WTC11 (cell line): ENCODE data around the gene PAPLN.

Source experiments
- ARID4B ChIP-seq: sonication (generic); formaldehyde crosslinking; IDR thresholded peaks from 2 replicates; pipeline ENCODE4 v1.8.0; 2023; ENCODE audit warnings: missing genetic modification reagents, mild to moderate bottlenecking, borderline replicate concordance
- CTCF ChIP-seq: fragments of 200-600 bp; IDR thresholded peaks from 2 replicates; pipeline ENCODE4 v1.8.0; 2022; ENCODE audit warnings: antibody characterized with exemption
- ESRRA ChIP-seq: sonication (generic); formaldehyde crosslinking; IDR thresholded peaks from 2 replicates; pipeline ENCODE4 v1.8.1; 2022; ENCODE audit warnings: mild to moderate bottlenecking, missing genetic modification reagents, borderline replicate concordance
- ETV6 ChIP-seq: sonication (generic); formaldehyde crosslinking; IDR thresholded peaks from 2 replicates; pipeline ENCODE4 v1.8.1; 2022; ENCODE audit warnings: mild to moderate bottlenecking, missing genetic modification reagents
- FOXK1 ChIP-seq: sonication (generic); formaldehyde crosslinking; IDR thresholded peaks from 2 replicates; pipeline ENCODE4 v1.8.0; 2022; ENCODE audit warnings: mild to moderate bottlenecking, moderate library complexity, missing genetic modification reagents
- HMGXB4 ChIP-seq: sonication (generic); formaldehyde crosslinking; IDR thresholded peaks from 2 replicates; pipeline ENCODE4 v1.8.1; 2023; ENCODE audit warnings: mild to moderate bottlenecking, moderate library complexity, missing genetic modification reagents
- MAX ChIP-seq: sonication (generic); formaldehyde crosslinking; IDR thresholded peaks from 2 replicates; pipeline ENCODE4 v1.8.0; 2022; ENCODE audit warnings: mild to moderate bottlenecking, missing genetic modification reagents
- NR1H2 ChIP-seq: sonication (generic); formaldehyde crosslinking; IDR thresholded peaks from 2 replicates; pipeline ENCODE4 v1.9.0; 2021; ENCODE audit warnings: mild to moderate bottlenecking, moderate library complexity, missing genetic modification reagents
- PRDM15 ChIP-seq: sonication (generic); formaldehyde crosslinking; IDR thresholded peaks from 2 replicates; pipeline ENCODE4 v1.8.0; 2022; ENCODE audit warnings: missing genetic modification reagents
- STAT6 ChIP-seq: sonication (generic); formaldehyde crosslinking; conservative IDR thresholded peaks from 2 replicates; pipeline ENCODE4 v1.8.1; 2023; ENCODE audit warnings: mild to moderate bottlenecking, low read depth, missing genetic modification reagents, moderate library complexity
- TEAD4 ChIP-seq: sonication (generic); formaldehyde crosslinking; IDR thresholded peaks from 2 replicates; pipeline ENCODE4 v1.8.0; 2022; ENCODE audit warnings: mild to moderate bottlenecking, missing genetic modification reagents

GRCh38 chr14:73254247-73255004 lies 17.1 kb downstream of the PAPLN start:
- TF ChIP-seq CTCF, result no peak
- no peak for TF ChIP-seq ARID4B (CRISPR knock-in tag)
- TF ChIP-seq ETV6 (CRISPR knock-in tag), result no peak
- no peak for TF ChIP-seq NR1H2 (CRISPR knock-in tag)
- TF ChIP-seq FOXK1 (CRISPR knock-in tag), result no peak
- no peak for TF ChIP-seq TEAD4 (CRISPR knock-in tag)
- TF ChIP-seq MAX (CRISPR knock-in tag), result no peak
- no peak for TF ChIP-seq ESRRA (CRISPR knock-in tag)
- no peak for TF ChIP-seq HMGXB4 (CRISPR knock-in tag)
- no peak for TF ChIP-seq STAT6
- no peak for TF ChIP-seq PRDM15 (CRISPR knock-in tag)
